Measurements from ENCODE around the gene TACC2.
A peak's percentile ranks its signal among the peaks of the same experiment; 100 is the strongest.
"Not testable (repeated sequence)": the region's sequence is repeated elsewhere in the genome, so short reads cannot be mapped to it uniquely, and the experiment has no call there.

TACC2 gene

GRCh38 chr10:122073508-122073907, 84.5 kb downstream of the TACC2 start:
- Histone ChIP-seq H3K36me3 (no peaks in the 10 kb centered on the region), H3K9me3 (no peaks in the 10 kb centered on the region), H3K4me1 (no peaks in the 10 kb centered on the region), H3K4me3 (ENCODE audit: low read depth, low read length) (no peak overlapping the region), H3K27me3 (no peaks in the 10 kb centered on the region)
- DNase-seq: no peak
- no peak for TF ChIP-seq CTCF (IDR thresholded peaks at IDR 0.05; ENCODE audit: low read depth, low read length)

DNA sequence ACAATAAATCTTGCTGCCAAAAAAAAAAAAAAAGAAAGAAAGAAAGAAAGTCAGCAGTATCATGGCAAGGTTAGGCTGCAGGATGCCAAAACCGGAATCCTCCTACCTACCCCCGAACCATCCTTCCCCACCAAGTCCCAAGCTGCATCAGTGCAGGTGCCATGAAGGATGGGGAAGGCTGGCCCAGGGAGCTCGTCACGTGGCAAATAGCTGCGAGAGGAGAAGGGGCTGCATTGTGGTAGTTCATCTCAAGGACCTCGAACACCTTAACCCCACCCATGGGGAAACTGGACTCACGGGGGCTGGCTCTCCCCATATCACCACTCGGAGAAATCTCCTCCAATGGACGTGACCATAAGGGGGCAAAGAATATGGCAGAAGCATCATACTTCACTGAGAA, 86.2 kb downstream of the TACC2 start:
- Histone ChIP-seq H3K36me3 (no peaks in the 10 kb centered on the region), H3K27me3 (no peaks in the 10 kb centered on the region), H3K9me3 (no peaks in the 10 kb centered on the region), H3K4me1 (no peaks in the 10 kb centered on the region), H3K4me3 (ENCODE audit: low read depth, low read length) (no peak overlapping the region)
- DNase-seq: no peak
- TF ChIP-seq CTCF (IDR thresholded peaks at IDR 0.05; ENCODE audit: low read depth, low read length): no peak

DNA sequence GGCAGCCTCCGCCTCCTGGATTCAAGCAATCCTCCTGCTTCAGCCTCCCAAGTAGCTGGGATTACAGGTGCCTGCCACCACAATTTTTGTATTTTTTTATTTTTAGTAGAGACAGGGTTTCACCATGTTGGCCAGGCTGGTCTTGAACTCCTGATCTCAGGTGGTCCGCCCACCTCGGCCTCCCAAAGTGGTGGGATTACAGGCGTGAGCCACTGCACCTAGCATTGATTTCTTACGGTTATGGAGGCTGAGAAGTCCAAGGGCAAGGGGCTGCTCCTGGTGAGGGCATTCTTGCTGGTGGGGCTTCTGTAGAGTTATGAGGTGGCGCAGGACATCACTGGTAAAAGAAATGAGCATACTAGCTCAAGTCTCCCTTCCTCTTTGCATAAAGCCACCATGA, 86.9 kb downstream of the TACC2 start:
- H3K36me3 ChIP-seq, H3K4me1 ChIP-seq: not testable (repeated sequence)

DNA sequence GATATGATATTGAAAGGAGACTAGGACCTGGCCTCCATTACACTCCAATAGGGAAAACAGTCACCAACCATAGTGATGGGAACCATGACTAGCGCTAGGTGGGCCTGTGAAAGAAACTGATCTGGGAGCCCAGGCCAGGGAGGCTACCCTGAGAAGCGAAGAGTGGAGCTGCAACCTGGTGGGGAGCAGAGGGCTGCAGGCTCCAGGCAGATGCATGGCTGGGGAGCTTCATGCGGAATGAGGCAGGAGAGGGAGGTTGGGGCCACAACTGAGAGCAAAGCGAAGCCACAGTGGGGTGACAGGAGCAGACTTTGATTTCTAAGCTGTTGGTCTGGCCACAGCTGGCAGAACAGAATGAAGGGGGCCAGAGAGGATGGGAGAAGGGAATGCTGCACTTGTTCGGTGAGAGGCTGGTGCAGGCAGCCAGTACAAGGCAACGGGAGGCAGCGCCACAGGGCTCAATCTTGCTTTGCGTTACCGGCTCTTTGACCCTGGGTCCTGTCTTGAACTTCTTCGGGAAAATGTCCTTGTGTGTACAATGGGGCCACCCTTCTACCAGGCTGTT, 88.4 kb downstream of the TACC2 start:
- no peak for DNase-seq
- H3K9me3 ChIP-seq: no peaks in the 10 kb centered on the region
- H3K4me3 ChIP-seq (ENCODE audit: low read depth, low read length): no peak overlapping the region
- H3K36me3 ChIP-seq: no peaks in the 10 kb centered on the region
- no peak for TF ChIP-seq CTCF (IDR thresholded peaks at IDR 0.05; ENCODE audit: low read depth, low read length)
- no peaks in the 10 kb centered on the region for H3K4me1 ChIP-seq
- no peaks in the 10 kb centered on the region for H3K27me3 ChIP-seq

More for the DNA sequence above, 86.9 kb downstream of the TACC2 start:
- H3K27me3 ChIP-seq; H3K4me3 ChIP-seq (ENCODE audit: low read depth, low read length); DNase-seq; H3K9me3 ChIP-seq: not testable (repeated sequence)

GRCh38 chr10:122078326-122078725, 89.4 kb downstream of the TACC2 start:
- TF ChIP-seq CTCF (IDR thresholded peaks at IDR 0.05; ENCODE audit: low read depth, low read length): no peak
- H3K4me3 ChIP-seq (ENCODE audit: low read depth, low read length): no peak overlapping the region
- H3K4me1 ChIP-seq: no peaks in the 10 kb centered on the region
- DNase-seq: no peak
- no peaks in the 10 kb centered on the region for H3K36me3 ChIP-seq
- no peaks in the 10 kb centered on the region for H3K27me3 ChIP-seq
- no peaks in the 10 kb centered on the region for H3K9me3 ChIP-seq

- Histone ChIP-seq H3K4me1 (no peaks in the 10 kb centered on the region), H3K27me3 (no peaks in the 10 kb centered on the region), H3K4me3 (ENCODE audit: low read depth, low read length) (no peak overlapping the region), H3K9me3 (no peaks in the 10 kb centered on the region), H3K36me3 (no peaks in the 10 kb centered on the region)
- TF ChIP-seq CTCF (IDR thresholded peaks at IDR 0.05; ENCODE audit: low read depth, low read length): no peak
- peak; percentile 26 for DNase-seq
Measured at GRCh38 chr10:122078965-122079795, 90.2 kb downstream of the TACC2 start.

Data from BE2C (cell line).